GM18520 (cell line): ENCODE results near the gene TULP3.

Experiments
- ATAC-seq: cut with Tn5 transposase; IDR thresholded peaks from one replicate; pipeline ENCODE4 v1.9.1; 2021; ENCODE audit not compliant: unreplicated experiment

The TULP3 gene

GRCh38 chr12:2925322-2925995 lies 34.8 kb downstream of the TULP3 start:
- ATAC-seq: no peak

- ATAC-seq: no peak
Observed at GRCh38 chr12:2930865-2931264, 40.2 kb downstream of the TULP3 start.

GRCh38 chr12:2933586-2933985 lies 42.9 kb downstream of the TULP3 start:
- ATAC-seq: no peak

GRCh38 chr12:2934371-2934770 lies 43.7 kb downstream of the TULP3 start:
- no peak for ATAC-seq

DNA sequence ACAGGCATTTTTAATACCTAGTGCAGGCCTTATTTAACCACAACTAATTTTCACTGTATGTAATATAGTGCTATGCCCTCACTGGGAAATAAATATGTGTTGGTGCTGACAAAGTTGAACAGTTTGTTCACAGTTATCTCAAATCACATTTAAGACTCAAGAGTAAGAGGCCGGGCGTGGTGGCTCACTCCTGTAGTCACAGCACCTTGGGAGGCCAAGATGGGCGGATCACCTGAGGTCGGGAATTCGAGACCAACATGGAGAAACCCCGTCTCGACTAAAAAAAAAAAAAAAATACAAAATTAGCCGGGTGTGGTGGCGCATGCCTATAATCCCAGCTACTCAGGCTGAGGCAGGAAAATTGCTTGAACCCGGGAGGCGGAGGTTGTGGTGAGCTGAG lies 45.6 kb downstream of the TULP3 start:
- no peak for ATAC-seq

- no peak for ATAC-seq
Observed at GRCh38 chr12:2937500-2937899, 46.8 kb downstream of the TULP3 start.

- no peak for ATAC-seq
Observed at GRCh38 chr12:2939191-2939590, 48.5 kb downstream of the TULP3 start.

DNA sequence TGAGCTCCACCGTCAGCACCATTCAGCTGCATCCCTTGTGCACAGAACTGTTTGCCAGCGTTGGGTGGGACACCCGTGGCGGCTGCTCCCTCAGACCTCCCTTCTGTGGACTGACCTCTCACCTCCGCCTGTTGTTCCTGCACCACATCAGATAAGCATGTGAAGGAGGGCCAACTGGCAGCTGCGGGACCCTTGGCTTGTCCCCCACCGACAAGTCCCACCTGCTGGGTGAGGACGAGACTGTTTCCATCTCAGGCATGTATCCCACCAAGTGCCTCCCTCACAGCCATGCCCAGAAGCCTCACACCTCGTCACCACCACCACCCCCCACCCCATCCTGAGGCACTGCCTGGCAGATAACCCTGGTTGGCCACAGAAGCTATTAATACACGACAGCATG lies 49.9 kb downstream of the TULP3 start:
- ATAC-seq: no peak

DNA sequence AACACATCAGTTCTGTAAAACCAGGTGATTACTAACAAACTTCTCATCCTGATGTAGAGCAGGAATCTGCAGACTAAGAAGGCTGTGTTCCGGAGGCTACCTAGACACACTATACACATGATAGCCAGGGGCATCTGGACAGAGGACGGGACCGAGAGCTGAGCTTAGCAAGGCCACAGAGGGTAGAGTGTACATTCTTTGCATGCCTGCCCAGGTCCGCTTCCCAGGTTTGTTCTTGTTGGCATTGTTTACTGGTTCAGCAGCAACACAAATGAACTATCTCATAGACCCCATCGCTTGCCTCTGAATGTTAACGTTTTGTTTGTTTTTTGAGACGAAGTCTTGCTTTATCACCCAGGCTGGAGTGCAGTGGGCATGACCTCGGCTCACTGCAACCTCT lies 50.8 kb downstream of the TULP3 start:
- no peak for ATAC-seq

DNA sequence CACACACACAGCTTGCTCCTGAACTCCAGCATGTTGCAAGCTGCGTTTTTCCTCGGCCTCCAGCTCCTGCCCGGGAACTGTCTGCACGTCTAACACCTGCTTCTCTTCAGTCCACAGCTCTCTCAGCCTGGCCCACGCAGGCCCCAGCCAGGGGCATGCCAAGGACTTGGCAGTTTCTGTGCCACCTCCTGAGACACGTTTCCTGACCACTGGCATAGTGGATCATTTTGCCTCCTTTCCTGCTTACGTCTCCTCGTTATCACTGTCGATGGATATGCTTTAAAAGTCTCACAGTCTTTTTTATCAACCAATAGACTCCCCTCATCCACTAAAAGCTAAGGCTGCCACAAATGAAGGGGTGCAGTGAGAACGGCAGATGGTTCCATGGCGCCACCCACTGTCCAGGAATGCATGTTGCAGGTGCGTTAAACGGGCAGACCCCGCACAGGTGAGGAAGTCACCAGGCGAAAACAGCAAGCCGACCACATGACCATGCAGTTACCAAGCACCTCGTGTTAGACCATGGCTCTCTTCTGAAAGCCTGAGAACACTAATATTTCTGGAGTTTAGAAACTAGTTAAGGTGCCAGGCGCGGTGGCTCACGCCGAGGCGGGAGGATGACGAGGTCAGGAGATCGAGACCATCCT lies 53.8 kb downstream of the TULP3 start:
- ATAC-seq: no peak

DNA sequence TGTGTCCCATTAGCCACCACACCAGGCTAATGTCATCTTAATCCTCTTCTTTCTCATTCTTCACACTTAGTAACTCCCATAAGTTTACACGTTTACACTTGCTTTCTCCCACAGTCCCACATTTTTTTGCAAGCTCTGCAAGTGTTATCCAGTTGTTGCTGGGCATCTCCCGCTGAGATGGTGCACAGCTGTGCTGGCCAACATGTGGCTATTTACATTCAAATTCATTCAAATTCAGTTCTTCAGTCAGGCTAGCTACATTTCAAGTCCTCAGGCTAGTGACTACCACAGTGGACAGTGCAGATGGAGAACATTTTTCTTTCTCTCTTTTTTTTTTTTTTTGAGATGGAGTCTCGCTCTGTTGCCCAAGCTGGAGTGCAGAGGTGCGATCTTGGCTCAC lies 58.7 kb downstream of the TULP3 start:
- no peak for ATAC-seq

DNA sequence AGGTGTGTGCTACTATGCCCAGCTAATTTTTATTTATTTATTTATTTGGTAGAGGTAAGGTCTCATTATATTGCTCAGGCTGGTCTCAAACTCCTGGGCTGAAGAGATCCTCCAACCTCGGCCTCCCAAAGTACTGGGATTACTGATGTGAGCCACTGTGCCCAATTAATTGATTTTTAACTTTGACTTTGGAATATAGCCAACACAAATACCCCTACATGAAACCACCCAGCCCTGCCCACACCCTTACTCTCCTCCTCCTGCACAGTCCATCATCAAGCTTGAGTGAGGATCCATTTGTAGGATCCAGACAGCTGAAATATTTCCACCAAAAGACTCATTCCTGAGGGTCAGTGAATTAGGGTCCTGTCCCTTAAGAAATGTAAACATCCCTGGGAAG lies 65.2 kb downstream of the TULP3 start:
- ATAC-seq: no peak

DNA sequence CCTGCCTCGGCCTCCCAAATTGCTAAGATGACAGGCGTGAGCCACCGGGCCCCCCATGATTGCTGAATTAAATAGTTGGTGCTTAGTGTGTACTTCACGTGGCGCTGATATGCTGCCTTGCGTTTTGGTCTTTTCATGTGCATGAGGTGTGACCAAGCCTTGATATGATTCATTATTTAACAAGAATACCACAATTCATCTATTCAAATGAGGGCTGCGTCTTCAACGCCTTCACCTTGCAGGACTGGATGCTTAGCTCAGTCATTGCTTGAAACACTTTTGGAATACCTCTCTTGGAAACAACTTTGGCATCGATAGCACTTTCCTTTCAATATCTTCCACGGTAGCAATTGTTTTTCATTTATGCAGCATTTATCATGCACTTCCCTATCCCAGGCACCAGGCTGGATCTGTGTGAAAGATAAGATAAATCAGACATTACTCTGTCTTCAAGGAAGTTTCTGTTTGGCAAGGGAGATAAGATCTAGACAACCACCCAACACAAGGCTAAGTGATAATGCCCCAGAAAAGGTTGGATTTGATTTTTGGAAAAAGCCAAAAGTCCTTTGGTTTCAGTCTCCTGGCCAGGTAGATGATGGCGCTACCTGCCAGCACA lies 67.2 kb downstream of the TULP3 start:
- ATAC-seq: no peak

DNA sequence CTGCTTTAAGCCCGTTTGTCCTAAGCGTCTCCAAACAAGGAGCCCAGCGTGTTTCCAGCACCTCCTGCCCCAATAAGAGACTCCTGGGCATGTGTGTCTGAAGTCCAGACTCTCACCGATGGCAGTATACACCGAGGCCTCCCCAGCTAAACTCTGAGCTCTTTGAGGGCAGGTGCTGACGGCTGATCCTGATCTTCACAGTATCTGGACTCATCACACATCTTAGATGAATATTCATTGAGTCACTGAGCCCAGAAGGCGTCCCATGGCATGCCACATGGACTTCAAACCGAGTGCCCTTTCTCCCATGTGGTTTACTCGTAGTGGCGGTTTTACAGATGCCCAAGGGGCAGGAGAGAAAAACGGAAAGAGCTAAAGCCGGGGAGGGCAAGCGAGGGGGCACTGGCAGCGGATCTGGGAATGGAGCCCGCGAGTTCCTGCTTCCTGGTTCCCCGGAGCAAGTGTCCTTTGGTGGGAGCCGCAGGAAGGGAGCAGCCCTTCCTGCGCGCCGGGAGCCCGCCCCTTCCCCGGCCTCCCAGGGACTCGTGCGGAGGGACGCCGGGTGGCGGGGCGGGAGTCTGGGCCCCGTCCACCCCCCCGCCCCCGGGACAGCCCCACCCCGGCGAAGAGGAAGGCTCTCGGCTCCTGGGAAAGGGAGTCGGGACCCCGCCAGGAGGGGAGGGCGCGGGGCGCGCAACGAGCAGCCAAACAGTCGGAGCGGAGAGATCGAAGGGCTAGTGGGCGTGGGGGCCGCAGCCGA lies 67.9 kb downstream of the TULP3 start:
- no peak for ATAC-seq

GRCh38 chr12:2959192-2959504 lies 68.5 kb downstream of the TULP3 start, which contains the start of gene TEAD4:
TEAD4 (plus strand) TSS chr12:2959397.
- no peak for ATAC-seq

DNA sequence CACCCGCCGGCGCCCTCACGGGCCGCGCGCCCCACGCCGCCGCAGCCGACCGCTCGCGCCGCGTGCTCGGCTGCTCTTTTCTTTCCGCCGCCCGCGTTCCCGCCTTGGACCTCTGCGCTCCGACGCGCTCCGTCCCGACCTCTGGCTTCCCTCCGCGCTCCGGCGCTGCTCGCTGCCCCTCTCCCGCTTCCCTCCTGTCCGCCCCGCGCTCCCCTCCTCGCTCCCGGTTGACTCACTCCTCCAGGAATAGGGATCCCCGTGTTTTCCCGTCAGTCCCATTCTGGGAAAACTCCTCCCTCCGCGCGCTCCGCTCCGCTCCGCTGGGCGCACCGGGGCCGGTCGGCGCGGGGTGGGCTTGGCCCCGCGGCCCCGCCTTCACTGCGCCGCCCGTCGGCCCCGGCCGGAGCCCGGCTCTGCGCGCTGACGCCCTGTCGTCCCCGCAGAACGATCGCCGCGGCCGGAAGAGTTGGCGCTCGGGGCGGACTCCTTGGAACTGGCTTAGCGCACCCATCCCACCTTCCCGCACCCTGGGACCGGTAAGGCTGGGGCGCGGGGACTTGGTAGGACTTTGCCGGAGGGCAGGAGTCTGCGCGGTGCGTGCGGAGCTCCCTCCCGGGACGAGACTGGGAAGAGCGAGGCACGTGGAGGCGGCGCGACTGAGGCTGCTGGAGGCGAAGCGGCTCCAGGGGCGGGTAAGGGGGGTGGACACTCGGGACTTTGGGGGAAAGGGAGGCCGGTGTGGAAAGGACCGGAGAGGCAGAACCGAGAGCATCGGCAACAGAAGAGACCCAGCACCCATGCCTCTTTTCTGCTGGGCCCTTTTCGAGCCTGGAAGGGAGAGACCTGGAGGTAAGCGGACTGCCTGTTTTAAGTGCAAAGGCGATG lies 69.1 kb downstream of the TULP3 start:
- no peak for ATAC-seq

- ATAC-seq: no peak
Observed at GRCh38 chr12:2960390-2960956, 69.8 kb downstream of the TULP3 start.

- ATAC-seq: no peak
Observed at GRCh38 chr12:2960996-2961616, 70.4 kb downstream of the TULP3 start.

- ATAC-seq: no peak
Observed at GRCh38 chr12:2961705-2962104, 71.0 kb downstream of the TULP3 start.

DNA sequence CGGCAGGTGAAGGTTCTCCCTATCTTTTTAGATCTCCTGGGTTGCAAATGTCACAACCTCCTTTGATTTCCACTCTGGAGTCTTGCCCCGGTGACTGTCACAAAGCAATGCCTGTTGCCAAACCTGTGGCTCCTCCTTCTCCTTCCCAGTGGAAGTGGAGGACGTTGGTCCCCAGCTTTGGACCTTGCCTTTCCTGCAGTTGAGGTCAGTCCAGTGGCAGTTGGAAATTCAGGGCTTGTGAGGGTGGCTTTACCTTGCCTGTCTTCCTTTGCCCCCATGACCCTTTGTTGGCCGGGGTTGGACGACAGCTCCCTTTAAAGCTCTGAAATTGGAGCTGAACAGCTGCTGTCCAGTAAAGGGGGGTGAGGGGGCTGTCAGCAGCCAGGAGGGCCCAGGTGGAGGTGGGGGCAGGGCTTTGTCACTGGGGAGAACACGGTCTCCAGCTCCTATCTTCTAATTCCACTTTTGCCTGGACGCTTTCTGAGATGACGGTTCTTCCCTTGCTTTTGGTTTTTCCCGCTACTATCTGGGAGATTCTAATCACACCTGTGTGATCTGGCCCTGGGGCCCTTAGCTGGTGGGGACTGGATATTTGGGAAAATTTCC lies 72.6 kb downstream of the TULP3 start:
- ATAC-seq: no peak
